HG03025 (cell line): ENCODE data around the gene AKAP12.
"Not testable (repeated sequence)": the region's sequence is repeated elsewhere in the genome, so short reads cannot be mapped to it uniquely, and the experiment has no call there.

Experiments
- ATAC-seq: cut with Tn5 transposase; IDR thresholded peaks from one replicate; pipeline ENCODE4 v1.9.1; 2021; ENCODE audit warnings: mild to moderate bottlenecking, moderate library complexity; ENCODE audit not compliant: unreplicated experiment, low FRiP score

Gene AKAP12

DNA sequence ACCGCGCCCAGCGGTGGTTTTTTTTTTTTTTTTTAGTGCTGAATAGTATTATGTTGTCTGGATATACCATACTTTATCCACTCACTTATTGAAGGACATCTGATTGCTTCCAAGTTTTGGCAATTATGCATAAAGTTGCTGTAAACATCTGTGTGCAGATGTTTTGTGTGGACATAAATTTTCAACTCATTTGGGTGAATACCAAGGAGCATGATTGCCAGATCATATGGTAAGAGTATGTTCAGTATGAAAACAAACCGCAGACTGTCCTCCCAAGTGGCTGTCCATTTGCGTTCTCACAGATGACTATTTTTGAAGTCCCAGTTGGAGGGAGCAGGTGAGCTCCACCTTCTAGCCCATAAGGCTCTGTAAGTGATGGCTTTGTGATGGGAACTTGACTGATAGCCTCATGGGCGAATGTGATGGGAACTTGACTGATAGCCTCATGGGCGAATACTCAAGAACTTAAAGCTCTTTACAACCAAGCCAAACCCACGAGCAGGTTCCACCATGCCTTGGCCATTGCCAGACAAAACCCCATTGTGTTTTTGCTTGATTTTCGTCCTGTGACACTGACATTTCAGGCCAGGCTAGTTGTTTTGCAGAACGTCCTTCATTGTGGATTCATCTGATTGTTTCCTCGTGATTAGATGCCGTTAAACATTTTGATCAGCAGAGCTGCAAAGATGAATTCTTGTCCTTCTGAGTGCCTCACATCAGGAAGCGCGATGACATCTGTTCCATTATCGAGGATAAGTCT lies 100.6 kb downstream of the AKAP12 start:
- ATAC-seq: no peak

- no peak for ATAC-seq
Observed at GRCh38 chr6:151341476-151342195, 101.9 kb downstream of the AKAP12 start.

DNA sequence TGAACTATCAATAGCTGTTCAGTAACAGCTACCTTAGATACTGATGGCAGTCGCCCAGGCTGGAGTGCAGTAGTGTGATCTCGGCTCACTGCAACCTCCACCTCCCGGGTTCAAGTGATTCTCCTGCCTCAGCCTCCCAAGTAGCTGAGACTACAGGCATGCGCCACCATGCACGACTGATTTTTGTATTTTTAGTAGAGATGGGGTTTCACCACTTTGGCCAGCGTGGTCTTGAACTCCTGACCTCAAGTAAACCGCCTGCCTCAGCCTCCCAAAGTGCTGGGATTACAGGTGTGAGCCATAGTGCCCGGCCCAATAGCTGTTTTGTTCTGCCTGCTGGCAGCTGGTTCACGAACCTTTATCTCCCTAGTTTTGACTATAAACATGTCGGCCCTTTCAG lies 103.0 kb downstream of the AKAP12 start:
- not testable (repeated sequence) for ATAC-seq

- no peak for ATAC-seq
Observed at GRCh38 chr6:151349651-151350270, 110.0 kb downstream of the AKAP12 start.

DNA sequence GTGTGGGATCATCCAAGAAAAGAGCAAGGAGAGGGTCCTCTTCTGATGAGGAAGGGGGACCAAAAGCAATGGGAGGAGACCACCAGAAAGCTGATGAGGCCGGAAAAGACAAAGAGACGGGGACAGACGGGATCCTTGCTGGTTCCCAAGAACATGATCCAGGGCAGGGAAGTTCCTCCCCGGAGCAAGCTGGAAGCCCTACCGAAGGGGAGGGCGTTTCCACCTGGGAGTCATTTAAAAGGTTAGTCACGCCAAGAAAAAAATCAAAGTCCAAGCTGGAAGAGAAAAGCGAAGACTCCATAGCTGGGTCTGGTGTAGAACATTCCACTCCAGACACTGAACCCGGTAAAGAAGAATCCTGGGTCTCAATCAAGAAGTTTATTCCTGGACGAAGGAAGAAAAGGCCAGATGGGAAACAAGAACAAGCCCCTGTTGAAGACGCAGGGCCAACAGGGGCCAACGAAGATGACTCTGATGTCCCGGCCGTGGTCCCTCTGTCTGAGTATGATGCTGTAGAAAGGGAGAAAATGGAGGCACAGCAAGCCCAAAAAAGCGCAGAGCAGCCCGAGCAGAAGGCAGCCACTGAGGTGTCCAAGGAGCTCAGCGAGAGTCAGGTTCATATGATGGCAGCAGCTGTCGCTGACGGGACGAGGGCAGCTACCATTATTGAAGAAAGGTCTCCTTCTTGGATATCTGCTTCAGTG lies 110.8 kb downstream of the AKAP12 start:
- no peak for ATAC-seq

- no peak for ATAC-seq
Observed at GRCh38 chr6:151351146-151351700, 111.5 kb downstream of the AKAP12 start.

- no peak for ATAC-seq
Observed at GRCh38 chr6:151351731-151352130, 112.0 kb downstream of the AKAP12 start.

DNA sequence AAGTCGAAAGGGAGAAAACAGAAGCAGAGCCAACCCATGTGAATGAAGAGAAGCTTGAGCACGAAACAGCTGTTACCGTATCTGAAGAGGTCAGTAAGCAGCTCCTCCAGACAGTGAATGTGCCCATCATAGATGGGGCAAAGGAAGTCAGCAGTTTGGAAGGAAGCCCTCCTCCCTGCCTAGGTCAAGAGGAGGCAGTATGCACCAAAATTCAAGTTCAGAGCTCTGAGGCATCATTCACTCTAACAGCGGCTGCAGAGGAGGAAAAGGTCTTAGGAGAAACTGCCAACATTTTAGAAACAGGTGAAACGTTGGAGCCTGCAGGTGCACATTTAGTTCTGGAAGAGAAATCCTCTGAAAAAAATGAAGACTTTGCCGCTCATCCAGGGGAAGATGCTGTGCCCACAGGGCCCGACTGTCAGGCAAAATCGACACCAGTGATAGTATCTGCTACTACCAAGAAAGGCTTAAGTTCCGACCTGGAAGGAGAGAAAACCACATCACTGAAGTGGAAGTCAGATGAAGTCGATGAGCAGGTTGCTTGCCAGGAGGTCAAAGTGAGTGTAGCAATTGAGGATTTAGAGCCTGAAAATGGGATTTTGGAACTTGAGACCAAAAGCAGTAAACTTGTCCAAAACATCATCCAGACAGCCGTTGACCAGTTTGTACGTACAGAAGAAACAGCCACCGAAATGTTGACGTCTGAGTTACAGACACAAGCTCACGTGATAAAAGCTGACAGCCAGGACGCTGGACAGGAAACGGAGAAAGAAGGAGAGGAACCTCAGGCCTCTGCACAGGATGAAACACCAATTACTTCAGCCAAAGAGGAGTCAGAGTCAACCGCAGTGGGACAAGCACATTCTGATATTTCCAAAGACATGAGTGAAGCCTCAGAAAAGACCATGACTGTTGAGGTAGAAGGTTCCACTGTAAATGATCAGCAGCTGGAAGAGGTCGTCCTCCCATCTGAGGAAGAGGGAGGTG lies 112.9 kb downstream of the AKAP12 start:
- no peak for ATAC-seq

GRCh38 chr6:151353795-151354194 lies 114.0 kb downstream of the AKAP12 start:
- no peak for ATAC-seq

GRCh38 chr6:151356983-151357382 lies 117.2 kb downstream of the AKAP12 start:
- ATAC-seq: not testable (repeated sequence)

DNA sequence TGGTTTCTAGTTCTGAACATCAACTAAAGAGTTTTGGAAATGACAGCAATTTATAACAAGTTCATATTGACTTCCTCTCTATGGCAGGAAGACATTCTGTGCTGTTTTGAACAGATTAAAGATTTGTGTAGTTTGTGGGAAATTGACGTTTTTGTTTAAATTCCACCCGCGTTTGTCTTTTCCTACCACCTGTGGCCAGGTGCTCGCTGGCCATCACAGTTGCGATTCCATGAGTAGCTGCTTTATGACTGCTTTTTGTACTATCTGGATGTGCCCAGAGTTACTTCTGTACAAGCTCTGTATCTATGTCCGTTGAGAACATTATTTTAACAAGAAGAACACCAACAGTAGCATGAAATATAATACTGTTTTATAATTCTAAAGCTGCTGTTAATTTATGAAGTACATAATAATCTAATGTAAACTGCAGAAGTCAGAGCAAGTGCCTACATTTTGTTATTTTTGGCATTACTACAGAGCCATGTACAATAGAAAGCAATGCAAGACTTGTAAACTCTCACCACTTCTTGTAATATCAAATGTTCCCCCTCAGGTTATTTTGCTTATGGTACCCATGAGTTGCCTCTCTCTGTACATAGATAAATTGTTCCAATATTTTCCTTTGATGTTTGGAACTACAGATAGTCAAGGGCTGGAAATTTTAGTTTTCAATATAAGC lies 118.1 kb downstream of the AKAP12 start:
- no peak for ATAC-seq

GRCh38 chr6:151358475-151358874 lies 118.7 kb downstream of the AKAP12 start:
- no peak for ATAC-seq

DNA sequence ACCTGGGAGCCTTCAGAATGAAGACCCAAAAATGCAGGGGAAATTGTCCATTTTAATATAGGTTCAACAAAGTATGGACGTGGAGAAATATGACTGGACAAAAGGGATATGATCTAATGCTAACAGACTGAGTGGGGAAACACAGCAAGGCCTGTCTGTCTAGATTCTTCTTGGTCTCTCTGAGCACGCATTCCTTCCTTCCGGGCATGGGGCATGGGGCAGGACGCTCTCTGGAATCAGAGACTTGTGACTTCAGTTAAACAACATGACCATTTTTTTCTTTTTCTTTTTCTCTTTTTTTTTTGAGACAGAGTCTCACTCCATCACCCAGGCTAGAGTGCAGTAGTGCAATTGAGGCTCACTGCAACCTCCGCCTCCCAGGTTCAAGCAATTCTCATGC lies 119.7 kb downstream of the AKAP12 start:
- no peak for ATAC-seq

- no peak for ATAC-seq
Observed at GRCh38 chr6:151365233-151365632, 125.5 kb downstream of the AKAP12 start.

GRCh38 chr6:151370509-151371078 lies 130.8 kb downstream of the AKAP12 start:
- ATAC-seq: no peak

- no peak for ATAC-seq
Observed at GRCh38 chr6:151372164-151372563, 132.4 kb downstream of the AKAP12 start.

DNA sequence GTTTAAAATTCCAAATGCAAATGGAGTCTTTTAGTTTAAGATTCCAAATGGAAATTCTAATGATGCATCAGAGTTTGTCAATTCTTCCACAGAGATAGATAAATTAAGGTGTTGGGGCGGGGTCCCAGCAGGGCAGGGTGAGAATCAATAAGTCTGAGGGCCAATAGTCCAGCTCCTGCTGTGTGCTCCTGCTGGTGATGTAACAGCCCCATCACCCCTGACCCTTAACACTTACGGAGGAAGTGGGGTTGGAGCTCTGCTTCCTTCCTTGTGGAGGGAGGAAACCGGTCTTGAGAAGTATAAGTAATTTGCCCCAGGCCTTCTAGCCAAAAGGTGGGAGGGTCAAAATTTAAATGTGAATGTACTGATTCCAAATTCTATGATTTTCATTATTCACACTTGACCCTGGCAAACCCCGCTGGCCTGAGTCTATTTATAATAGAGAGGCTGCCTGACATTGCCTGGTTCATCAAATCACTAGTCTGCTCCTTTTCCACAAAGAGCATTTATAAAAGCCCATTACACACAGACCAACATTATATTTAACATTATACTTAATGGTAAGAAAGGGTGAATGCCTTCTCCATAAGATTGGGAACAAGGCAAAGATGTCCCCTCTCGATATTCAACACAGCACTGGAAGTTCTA lies 134.4 kb downstream of the AKAP12 start:
- no peak for ATAC-seq

- no peak for ATAC-seq
Observed at GRCh38 chr6:151375833-151376232, 136.1 kb downstream of the AKAP12 start.
